Stimulated activated naive B cell treated with anti-CD40 and anti-IgM and Interleukin-4, amounts not matched to agents 10 μg/mL and 1 μg/mL and 100 μg/mL, for 72 hours (primary cell): ENCODE measurements around the gene CLSTN3.
A peak's percentile ranks its signal among the peaks of the same experiment; 100 is the strongest.

Source experiments
- ATAC-seq, 2 donors: fragments of 150-1000 bp; cut with Tn5 transposase; replicated peaks; 2 replicates each; pipeline ENCODE4 v1.10.0; 2021; ENCODE audit warnings: moderate library complexity in 1 of 2
- DNase-seq: peaks from one replicate; pipeline ENCODE4 v3.0.0; 2021
- H3K27ac Mint-ChIP-seq: one replicate; pipeline ENCODE4 v1.8.0; 2022; ENCODE audit warnings: mild to moderate bottlenecking, mixed read lengths
- H3K27me3 Mint-ChIP-seq, 2 donors: one replicate each; pipeline ENCODE4 v1.8.0; 2022; ENCODE audit warnings: mixed read lengths in 2 of 2
- H3K36me3 Mint-ChIP-seq, 2 donors: one replicate each; pipeline ENCODE4 v1.8.0; 2022; ENCODE audit warnings: mixed read lengths in 2 of 2, mild to moderate bottlenecking in 1 of 2
- H3K4me1 Mint-ChIP-seq, 2 donors: one replicate each; pipeline ENCODE4 v1.8.0; 2022; ENCODE audit warnings: mixed read lengths in 2 of 2, mild to moderate bottlenecking in 1 of 2
- H3K4me3 Mint-ChIP-seq, 2 donors: one replicate each; pipeline ENCODE4 v1.8.0; 2022; ENCODE audit warnings: mild to moderate bottlenecking in 2 of 2, mixed read lengths in 2 of 2, moderate library complexity in 1 of 2
- H3K9me3 Mint-ChIP-seq, 2 donors: one replicate each; pipeline ENCODE4 v1.8.0; 2022; ENCODE audit warnings: mixed read lengths in 2 of 2, mild to moderate bottlenecking in 1 of 2

CLSTN3 gene

GRCh38 chr12:7142809-7143465 is 12.8 kb downstream of the CLSTN3 start:
- no peak overlapping the region for H3K27ac Mint-ChIP-seq
- DNase-seq, result no peak
- no peak for ATAC-seq
- H3K36me3 Mint-ChIP-seq, result peaks cover 32 to 47% of the 10 kb centered on the region in 2 donors
- peaks cover 0 to 4% of the 10 kb centered on the region in 2 donors for H3K4me1 Mint-ChIP-seq
- H3K4me3 Mint-ChIP-seq, result no peak overlapping the region
- H3K9me3 Mint-ChIP-seq, result no peaks in the 10 kb centered on the region
- no peaks in the 10 kb centered on the region for H3K27me3 Mint-ChIP-seq

GRCh38 chr12:7143564-7143963 is 13.4 kb downstream of the CLSTN3 start:
- H3K27ac Mint-ChIP-seq, result no peak overlapping the region
- H3K27me3 Mint-ChIP-seq, result no peaks in the 10 kb centered on the region
- peaks cover 29 to 47% of the 10 kb centered on the region in 2 donors for H3K36me3 Mint-ChIP-seq
- DNase-seq, result no peak
- peaks cover 0 to 4% of the 10 kb centered on the region in 2 donors for H3K4me1 Mint-ChIP-seq
- no peaks in the 10 kb centered on the region for H3K9me3 Mint-ChIP-seq
- ATAC-seq, result no peak
- no peak overlapping the region for H3K4me3 Mint-ChIP-seq

GRCh38 chr12:7144414-7145120 is 14.4 kb downstream of the CLSTN3 start:
- no peaks in the 10 kb centered on the region for H3K27me3 Mint-ChIP-seq
- peaks cover 0 to 4% of the 10 kb centered on the region in 2 donors for H3K4me1 Mint-ChIP-seq
- H3K27ac Mint-ChIP-seq, result no peak overlapping the region
- peak; percentile 34 to 65 for ATAC-seq
- no peak overlapping the region for H3K4me3 Mint-ChIP-seq
- peaks cover 24 to 47% of the 10 kb centered on the region in 2 donors for H3K36me3 Mint-ChIP-seq
- no peaks in the 10 kb centered on the region for H3K9me3 Mint-ChIP-seq
- no peak for DNase-seq

GRCh38 chr12:7145671-7146070 is 15.5 kb downstream of the CLSTN3 start:
- Mint-ChIP-seq H3K27ac (no peak overlapping the region), H3K27me3 (no peaks in the 10 kb centered on the region), H3K9me3 (no peaks in the 10 kb centered on the region), H3K4me3 (no peak overlapping the region), H3K36me3 (peaks cover 30 to 53% of the 10 kb centered on the region in 2 donors), H3K4me1 (peaks cover 0 to 4% of the 10 kb centered on the region in 2 donors)
- ATAC-seq (no peak), DNase-seq (no peak)

GRCh38 chr12:7146228-7146627 is 16.1 kb downstream of the CLSTN3 start:
- Mint-ChIP-seq H3K27ac (no peak overlapping the region), H3K9me3 (no peaks in the 10 kb centered on the region), H3K36me3 (peaks cover 30 to 53% of the 10 kb centered on the region in 2 donors), H3K4me3 (no peak overlapping the region), H3K27me3 (no peaks in the 10 kb centered on the region), H3K4me1 (peaks cover 0 to 4% of the 10 kb centered on the region in 2 donors)
- no peak for DNase-seq
- no peak for ATAC-seq

- ATAC-seq, result no peak
- Mint-ChIP-seq H3K4me1 (peaks cover 0 to 3% of the 10 kb centered on the region in 2 donors), H3K27ac (no peak overlapping the region), H3K27me3 (no peaks in the 10 kb centered on the region), H3K36me3 (peaks cover 26 to 47% of the 10 kb centered on the region in 2 donors), H3K9me3 (no peaks in the 10 kb centered on the region), H3K4me3 (no peak overlapping the region)
- no peak for DNase-seq
Measured at GRCh38 chr12:7146906-7147305, 16.7 kb downstream of the CLSTN3 start.

GRCh38 chr12:7150356-7150755 is 20.2 kb downstream of the CLSTN3 start:
- Mint-ChIP-seq H3K27me3 (no peaks in the 10 kb centered on the region), H3K27ac (no peak overlapping the region), H3K36me3 (peaks cover 16 to 43% of the 10 kb centered on the region in 2 donors), H3K9me3 (no peaks in the 10 kb centered on the region), H3K4me1 (peaks cover 0 to 8% of the 10 kb centered on the region in 2 donors), H3K4me3 (no peak overlapping the region)
- DNase-seq (no peak), ATAC-seq (no peak)

GRCh38 chr12:7150841-7151240 is 20.7 kb downstream of the CLSTN3 start:
- ATAC-seq (no peak), DNase-seq (no peak)
- H3K9me3 Mint-ChIP-seq, result no peaks in the 10 kb centered on the region
- H3K4me3 Mint-ChIP-seq, result no peak overlapping the region
- H3K27ac Mint-ChIP-seq, result no peak overlapping the region
- H3K36me3 Mint-ChIP-seq, result peaks cover 19 to 41% of the 10 kb centered on the region in 2 donors
- H3K4me1 Mint-ChIP-seq, result peaks cover 0 to 8% of the 10 kb centered on the region in 2 donors
- H3K27me3 Mint-ChIP-seq, result no peaks in the 10 kb centered on the region

GRCh38 chr12:7151532-7151931 is 21.4 kb downstream of the CLSTN3 start:
- Mint-ChIP-seq H3K36me3 (peaks cover 18 to 44% of the 10 kb centered on the region in 2 donors), H3K4me3 (no peak overlapping the region), H3K27me3 (no peaks in the 10 kb centered on the region), H3K27ac (no peak overlapping the region), H3K9me3 (no peaks in the 10 kb centered on the region), H3K4me1 (peaks cover 0 to 8% of the 10 kb centered on the region in 2 donors)
- DNase-seq (no peak), ATAC-seq (no peak)

GRCh38 chr12:7152818-7153217 is 22.6 kb downstream of the CLSTN3 start:
- Mint-ChIP-seq H3K36me3 (peaks cover 23 to 47% of the 10 kb centered on the region in 2 donors), H3K9me3 (no peaks in the 10 kb centered on the region), H3K27ac (no peak overlapping the region), H3K27me3 (no peaks in the 10 kb centered on the region), H3K4me1 (peaks cover 0 to 8% of the 10 kb centered on the region in 2 donors), H3K4me3 (no peak overlapping the region)
- ATAC-seq (peak; percentile 71 to 76), DNase-seq (no peak)

GRCh38 chr12:7154042-7154441 is 23.9 kb downstream of the CLSTN3 start:
- DNase-seq, result no peak
- no peak for ATAC-seq
- no peak overlapping the region for H3K27ac Mint-ChIP-seq
- H3K9me3 Mint-ChIP-seq, result no peaks in the 10 kb centered on the region
- H3K27me3 Mint-ChIP-seq, result no peaks in the 10 kb centered on the region
- peaks cover 26 to 38% of the 10 kb centered on the region in 2 donors for H3K36me3 Mint-ChIP-seq
- peaks cover 0 to 8% of the 10 kb centered on the region in 2 donors for H3K4me1 Mint-ChIP-seq
- no peak overlapping the region for H3K4me3 Mint-ChIP-seq

GRCh38 chr12:7154901-7155470 is 24.8 kb downstream of the CLSTN3 start:
- no peaks in the 10 kb centered on the region for H3K27me3 Mint-ChIP-seq
- DNase-seq (no peak), ATAC-seq (no peak)
- H3K27ac Mint-ChIP-seq, result no peak overlapping the region
- H3K36me3 Mint-ChIP-seq, result peaks cover 23 to 33% of the 10 kb centered on the region in 2 donors
- H3K4me1 Mint-ChIP-seq, result peaks cover 0 to 8% of the 10 kb centered on the region in 2 donors
- H3K4me3 Mint-ChIP-seq, result no peak overlapping the region
- H3K9me3 Mint-ChIP-seq, result no peaks in the 10 kb centered on the region

GRCh38 chr12:7155471-7156034 is 25.4 kb downstream of the CLSTN3 start:
- Mint-ChIP-seq H3K4me3 (no peak overlapping the region), H3K9me3 (no peaks in the 10 kb centered on the region), H3K36me3 (peaks cover 17 to 27% of the 10 kb centered on the region in 2 donors), H3K27ac (no peak overlapping the region), H3K4me1 (peaks cover 0 to 8% of the 10 kb centered on the region in 2 donors), H3K27me3 (no peaks in the 10 kb centered on the region)
- DNase-seq (no peak), ATAC-seq (no peak)
